DMS153 treated with DMSO at 0.1 percent for 48 hours (cell line): ENCODE results near the gene PTPRR.
"Not testable (repeated sequence)": the region's sequence is repeated elsewhere in the genome, so short reads cannot be mapped to it uniquely, and the experiment has no call there.

Experiments
- DNase-seq: peaks from one replicate; lab custom pipeline; 2025; ENCODE audit not compliant: unreplicated experiment; lab: John Stamatoyannopoulos, UW

Gene PTPRR

DNA sequence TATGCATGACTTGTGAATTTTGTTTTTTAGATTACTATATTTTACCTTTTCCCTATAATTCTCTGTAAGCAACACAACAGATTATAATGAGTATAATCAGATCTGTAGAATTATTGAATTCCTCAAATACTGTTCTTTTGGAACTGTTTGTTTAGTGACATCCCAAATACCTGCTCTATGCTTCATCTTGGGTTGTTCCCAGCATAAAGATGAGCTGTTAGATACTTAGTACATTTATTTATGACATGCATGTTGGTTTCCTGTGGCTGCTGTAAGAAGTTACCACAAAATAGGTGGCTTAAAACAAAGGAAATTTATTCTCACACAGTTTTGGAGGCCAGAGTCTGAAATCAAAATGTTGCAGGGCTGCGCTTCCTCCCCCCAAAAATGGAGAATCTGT, 78.4 kb downstream of the PTPRR start:
- DNase-seq = no peak

DNA sequence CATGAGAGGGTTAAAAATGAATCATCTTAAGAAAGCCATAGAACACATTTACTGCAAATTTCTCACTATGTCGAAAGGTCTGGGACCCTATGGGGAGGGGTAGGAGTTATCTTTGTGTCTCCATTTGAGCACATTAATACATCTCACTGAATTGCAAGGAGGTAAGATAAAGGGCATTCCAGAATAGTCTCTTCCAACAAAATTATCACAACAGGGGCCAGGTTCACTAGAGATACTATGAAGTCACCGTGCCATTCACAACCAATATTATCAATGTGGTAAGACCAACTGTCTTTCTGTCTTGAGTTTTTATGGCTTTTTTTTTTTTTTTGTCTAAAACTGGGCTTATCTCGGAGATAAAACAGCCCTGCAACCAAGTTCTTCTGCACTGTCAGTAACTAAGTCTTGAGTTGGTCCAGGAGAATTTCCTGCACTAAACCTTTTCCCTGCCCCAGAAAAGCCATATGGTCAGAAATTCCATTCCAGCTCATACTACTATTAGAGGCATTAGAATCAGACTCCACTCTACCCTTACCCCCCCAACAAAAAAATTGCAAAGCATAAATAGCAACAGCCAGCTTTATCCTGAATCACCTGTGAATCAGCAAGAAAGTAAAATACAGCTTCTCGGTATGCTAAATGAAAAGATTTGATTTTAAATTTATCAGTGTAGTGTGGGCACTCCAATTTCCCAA, 79.7 kb downstream of the PTPRR start:
- DNase-seq = no peak

DNA sequence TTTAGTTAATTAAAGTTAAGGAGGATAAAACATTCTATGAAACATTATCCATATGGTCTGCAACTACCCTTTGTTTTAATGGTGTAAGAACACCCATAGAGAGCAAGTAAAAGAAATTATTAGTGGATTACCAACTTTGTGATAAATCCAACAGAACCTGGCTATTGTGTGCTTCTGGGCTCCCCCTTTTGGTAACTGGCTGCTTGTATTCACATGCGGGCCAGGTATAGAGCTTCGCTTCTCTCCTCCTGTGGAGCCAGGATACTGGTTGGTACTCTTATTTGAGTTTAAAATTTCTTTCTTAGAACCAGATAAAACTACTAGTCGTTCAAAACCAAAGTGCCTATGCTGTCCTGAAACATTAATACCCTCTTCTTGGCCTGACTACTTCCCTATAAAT, 81.0 kb downstream of the PTPRR start:
- no peak for DNase-seq

DNA sequence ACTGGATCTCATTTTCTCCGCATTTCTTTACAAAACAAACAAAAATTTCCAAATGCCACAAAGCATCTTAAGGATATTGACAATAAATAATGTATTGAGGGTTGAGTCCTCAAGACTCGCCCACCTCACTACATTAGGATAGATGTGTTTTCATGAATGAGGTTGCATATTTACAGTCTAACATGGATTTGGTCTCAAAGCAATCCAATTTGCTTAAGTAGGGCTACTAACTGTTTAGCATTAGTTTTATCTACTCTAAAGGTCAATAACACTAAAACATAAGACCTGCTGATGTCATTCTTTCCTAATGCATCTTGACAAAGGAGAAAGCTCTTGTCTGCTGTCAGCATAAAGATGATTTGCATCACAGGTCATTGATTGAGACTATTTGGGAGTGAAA, 82.4 kb downstream of the PTPRR start:
- no peak for DNase-seq

DNA sequence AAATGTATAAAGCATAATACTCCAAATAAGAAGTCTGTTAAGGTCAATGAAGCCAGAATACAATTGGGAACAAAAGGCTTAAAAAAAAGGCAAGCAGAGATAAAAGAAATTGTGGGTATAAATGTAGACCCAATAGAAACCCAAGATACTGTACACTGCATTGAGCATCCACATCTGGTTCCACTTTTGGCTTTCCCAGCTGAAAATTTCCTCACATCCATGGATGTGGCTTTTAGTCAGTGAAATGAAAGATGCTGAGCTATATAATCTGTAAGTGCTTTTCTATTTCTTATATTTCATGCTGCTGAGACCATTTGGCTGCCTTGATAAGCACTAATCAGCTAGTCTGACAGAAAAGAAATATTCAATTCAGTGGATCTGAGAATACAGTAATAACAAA, 83.5 kb downstream of the PTPRR start:
- DNase-seq = no peak

DNA sequence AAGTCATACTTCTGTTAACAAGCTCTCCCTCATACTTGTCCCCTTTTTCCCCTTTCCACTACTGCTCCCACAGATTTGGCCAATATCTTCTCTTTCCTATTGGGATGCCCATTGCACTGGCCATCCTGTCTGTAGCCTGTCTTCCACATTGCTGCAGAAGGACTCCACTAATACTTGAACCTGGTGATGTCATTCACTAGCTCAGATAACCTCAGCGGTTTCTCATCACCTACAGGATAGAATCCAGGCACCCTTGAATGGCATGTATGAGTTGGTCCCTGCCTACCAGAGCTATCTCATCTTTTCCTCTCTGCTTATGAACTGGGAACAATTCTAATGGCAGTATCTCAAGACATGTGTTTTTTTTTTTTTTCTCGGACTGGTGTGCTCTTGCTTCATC, 84.6 kb downstream of the PTPRR start:
- no peak for DNase-seq

DNA sequence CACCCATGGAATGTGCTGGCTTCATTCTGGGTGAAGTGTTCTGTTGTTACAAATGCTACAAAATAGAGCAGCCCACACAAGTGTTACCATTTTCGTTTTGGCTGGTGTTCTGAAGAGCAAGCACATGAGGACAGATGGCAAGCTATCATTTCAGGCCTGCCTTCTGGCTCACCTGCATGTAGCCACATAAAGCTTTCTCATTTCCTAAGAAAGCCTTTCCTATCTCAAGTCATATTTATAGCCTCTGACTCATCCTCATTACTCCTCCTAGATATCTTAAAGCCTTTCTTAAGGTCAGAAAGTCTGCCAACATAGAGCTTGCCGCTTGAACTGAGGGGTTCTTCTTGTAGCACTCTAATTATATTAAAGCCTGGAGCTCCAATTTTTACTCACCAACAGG, 89.0 kb downstream of the PTPRR start:
- no peak for DNase-seq

DNA sequence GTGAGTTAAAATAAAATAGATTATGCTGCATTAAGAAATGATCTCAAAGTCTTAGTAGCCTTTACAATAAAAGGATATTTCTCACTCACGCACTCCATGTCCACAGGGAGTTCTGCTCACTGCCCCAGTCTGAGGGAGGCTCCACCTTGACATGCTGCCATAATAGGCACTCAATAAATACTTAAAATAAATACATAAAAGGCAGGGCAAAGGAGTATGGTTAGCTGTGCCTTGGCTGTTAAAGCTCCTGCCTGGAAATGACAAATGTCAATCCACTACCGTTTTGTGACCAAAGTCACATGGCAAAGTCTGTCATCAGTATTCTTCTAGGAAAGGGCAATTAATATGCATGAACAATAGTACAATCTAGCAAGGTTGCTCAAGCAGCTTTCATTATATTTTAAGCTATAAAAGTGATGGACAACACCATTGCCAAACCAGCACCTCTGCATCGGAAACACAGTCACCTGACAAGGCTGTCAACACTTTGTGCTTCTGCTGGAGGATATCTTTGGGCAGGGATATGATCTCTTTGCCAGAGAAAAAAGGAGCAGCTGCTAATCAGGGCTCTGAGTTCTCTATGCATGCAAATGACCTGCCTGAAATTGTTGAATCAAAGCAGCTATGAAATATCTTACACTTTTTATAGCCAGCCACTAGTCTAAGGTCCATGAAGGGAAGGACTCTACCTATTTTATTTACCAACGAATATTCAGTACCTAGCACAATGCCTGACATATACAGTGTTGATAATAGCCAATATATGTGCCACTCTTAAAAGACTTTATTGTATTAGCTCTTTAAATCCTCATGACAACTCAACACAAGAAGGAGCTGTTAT, 90.1 kb downstream of the PTPRR start:
- DNase-seq = no peak

DNA sequence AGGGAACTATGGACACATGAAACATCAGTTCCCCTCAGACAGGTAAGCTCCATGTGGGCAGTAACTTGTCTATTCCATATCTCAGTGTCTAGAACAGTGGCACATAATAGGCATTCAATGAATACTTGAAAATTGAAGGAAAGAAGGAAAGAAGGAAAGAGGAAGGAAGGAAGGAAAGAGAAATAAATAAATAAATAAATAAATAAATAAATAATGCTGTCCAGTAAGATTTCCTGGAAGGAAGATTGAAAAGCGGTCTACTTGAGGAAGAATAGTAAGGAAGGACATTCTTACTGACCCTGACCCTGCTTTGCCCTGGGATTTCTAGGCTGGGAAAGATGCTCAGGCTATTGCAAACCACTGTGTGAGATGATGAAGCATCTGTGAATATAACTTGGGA, 91.5 kb downstream of the PTPRR start:
- DNase-seq = no peak

DNA sequence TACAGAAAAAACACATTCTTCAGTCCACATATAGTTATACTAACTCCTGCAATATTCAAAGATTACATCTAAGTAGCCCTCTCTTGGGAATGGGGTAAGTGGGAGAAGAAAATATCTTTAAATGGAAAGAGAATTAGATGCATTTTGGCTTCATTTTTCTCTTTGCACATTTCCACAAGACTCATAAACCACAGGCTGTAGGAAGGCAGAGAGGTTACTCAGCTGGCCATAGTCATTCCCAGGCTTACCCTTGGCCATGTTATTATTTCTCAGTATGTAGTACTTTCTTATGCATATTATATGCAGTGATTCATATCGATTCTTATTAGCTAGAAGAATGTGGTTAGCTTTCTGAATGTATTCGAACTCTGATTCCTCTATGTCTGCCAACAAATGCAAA, 92.2 kb downstream of the PTPRR start:
- DNase-seq = no peak

DNA sequence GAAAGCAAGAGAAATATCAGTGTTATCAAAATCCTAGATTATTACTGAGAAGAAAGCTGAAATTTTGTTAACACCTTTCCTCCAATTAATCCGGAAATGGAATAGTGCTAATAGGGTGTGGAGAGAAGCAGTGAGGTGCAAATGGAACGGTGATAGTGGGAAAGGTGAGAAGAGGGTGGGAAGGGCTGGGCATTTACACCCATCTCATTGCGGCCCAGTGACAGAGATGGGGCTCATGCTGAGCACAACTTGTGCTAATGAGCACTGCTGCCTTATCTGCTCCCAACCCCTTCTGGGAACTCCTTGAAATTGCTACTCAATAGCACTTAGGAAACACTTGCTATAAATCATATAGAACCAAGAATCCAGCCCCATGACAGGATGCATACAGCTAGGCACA, 94.4 kb downstream of the PTPRR start:
- no peak for DNase-seq

DNA sequence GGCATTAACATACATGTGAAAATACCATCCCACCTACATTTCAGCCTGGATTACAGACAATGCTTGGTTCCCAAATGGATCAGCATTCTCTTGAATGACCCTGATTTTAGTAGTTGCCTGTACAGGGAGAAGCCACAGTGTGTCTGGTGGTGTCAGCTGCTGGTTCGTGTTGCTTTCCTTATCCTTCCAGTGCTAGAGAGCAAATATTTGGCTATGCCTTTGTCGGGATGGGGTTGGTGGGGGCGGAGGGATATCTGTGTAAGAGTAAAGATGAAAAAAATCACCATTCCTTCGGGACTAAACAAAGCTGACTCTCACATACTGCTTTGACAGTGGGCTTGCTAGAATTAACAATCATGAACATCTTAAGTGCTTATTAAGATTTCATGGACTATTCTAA, 96.0 kb downstream of the PTPRR start:
- no peak for DNase-seq

DNA sequence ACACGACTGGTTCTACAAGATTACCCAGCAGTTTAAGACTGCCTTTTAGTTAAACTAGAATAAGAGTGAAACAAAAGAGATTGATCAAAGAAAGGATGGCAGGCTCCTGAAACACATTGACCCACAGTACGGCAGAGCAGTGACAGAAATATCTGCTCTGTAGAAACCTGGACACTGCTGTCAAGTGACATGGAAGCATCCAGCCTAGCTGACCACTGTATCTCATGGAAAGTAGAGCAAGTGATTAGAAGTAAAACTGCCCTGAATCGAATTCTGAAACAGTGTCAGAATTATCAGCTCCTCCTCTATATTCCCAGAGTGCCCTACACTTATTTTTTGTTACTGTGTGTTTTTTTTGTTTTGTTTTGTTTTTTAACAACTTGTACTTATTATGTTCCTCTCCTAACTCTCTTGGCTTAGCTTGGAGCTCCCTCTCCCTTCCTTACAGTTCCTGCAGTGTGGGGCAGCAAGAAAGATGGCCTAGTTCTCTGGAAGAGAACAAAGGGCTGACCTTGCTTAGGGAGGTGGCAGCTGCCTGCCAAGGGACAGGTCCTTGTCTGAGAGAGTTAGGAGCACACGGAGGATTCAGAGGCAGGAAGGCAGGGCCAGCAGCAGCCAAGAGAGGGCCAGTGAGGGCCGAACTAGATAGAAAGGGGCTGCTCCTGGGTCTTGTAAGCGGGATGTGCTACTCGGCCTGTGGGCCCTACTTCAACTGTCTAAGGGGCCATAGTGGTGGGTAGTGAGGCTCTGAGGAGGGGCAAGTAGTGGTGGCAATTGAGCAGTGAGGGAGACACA, 97.2 kb downstream of the PTPRR start:
- DNase-seq = no peak

DNA sequence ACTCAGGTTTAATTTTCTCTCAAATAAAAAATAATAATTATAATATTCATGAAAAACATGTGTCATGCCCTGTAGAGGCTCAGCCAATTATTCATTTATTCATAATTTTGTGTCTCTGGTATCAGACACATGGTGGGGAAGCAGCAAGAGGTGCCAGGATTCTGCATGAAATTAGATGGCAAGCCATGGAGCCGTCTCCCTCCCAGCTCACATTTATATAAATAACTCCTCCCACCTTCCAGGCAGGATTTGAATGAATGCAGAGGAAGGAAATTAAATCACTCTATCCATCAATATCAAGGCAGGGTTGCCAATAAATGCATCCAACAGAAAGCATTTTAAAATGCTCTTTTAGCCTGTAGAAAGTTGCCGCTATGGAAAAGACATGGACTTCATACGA, 98.1 kb downstream of the PTPRR start:
- no peak for DNase-seq

DNA sequence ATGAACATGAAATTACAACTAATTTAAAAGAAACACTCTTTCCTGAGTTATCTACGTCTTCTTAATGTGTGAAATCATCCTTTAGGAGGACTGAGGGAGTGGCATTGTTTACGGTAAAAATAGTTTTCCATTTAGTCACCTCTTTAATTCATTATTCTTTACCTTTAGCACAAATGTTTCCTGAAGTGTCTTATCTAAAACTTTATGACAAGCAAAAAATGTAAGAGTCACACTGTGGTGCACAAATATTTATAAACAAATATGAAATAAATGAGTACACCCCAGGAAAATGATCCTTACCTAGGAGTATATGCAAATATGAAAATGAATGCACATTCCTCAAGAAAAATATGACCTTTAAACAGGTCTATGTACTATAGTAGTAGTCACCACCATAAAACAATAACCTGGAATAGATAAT, 104.6 kb downstream of the PTPRR start:
- no peak for DNase-seq

DNA sequence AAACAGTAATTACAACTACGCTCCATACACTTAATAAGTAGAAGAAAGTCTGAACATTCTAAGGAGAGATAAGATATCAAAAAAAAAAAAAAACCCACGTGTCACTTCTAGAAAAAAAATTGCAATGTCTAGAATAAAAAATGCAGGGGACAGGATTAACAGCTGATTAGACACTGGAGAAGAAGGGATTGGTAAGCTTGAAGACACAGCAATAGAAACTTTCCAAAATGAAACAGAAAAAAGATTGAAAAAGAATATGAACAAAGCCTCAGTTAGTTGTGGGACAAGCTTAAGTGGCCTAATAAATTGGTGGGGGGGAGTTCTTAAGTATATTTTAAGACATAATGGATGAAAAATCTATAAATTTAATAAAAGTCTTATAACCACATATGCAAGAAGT, 105.5 kb downstream of the PTPRR start:
- DNase-seq = no peak

DNA sequence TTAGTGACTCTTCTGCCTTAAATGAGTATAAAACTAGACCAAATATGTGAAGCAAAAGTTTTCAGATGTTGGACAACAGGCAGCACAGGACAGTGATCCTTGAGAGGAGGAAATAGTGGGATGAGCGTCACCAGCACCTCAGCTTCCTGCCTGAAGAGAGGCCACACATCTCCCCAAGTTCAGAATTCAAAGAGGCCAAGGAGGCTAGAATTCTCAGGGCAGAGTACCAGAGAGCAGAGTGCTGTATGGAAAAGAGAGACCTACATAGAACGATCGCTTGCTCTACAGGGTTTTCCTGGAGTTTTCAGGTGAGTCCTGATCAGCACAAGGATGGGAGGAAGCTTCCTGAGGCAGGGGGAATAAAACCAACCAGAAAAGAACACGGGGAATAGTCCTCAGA, 107.0 kb downstream of the PTPRR start:
- no peak for DNase-seq

DNA sequence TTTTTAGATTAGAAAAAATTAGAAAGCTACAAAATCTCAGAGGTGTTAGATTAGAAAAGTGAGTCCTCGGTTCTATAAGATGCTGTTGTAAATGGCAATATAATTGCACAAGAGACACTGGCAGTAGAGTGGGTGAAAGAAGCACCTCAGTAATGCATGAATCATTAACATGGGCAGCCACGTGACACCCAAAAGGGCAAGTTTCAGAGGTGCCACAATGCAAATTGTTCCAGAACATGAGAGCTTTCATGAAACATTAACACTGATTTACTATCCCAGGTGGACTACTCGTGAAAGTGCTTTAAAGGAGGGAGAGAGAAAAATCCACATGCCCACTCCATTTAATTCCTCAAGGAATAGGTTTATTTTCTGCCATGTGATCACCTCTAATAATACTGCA, 108.4 kb downstream of the PTPRR start:
- no peak for DNase-seq

DNA sequence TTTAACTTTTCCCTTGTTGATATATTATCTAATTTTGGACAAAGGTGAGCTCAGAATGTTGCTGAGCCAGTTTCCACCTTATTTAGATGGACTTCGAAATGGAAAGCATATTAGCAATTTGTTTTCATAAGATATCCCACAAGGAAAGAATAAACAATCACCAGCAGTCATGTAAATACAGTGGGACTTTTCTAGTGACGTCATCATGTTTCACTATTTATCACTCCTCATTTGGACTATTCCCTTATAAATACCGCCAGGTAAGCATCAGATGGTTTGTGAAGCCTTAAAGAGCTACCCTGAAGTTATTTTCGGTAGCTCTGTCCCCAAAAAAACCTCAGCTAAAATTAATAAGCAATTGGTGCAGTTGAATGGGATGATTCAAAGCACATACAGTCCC, 110.7 kb downstream of the PTPRR start:
- DNase-seq = no peak

DNA sequence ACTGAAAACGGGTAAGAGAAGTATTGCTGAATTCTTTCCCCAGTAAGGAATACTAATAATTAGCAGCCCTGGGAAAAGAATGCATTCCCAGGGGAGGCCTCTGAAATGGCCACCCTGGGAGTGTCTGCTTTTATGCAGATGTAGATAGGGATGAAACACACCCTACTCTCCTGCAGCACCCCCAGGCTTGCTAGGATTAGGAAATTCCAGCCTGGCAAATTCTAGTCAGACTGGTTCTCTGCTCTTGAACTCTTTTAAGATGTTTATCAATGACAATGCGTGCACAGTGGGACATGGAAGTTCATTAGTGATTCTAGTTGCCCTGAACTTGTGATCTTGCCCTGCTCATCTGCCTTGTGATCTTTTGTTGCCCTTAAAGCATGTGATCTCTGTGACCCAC, 112.5 kb downstream of the PTPRR start:
- DNase-seq = not testable (repeated sequence)

DNA sequence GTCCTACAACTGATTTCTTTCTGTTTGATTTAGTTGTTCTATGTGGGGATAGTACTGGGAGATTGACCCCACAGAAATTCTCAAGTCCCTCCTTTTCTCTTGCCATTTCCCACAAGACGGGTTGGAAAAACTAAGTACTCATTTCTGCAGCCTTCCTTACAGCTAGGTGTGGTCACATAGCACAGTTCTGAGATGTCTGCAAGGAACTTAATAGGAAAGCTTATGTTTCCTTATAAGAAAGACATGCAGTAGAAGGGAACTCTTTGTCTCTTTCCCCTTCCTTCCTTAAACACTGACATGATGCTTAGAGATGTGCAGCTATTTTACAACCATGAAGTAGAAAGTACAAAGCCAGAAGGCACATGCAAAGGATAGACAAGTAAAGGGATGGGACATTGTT, 113.7 kb downstream of the PTPRR start:
- no peak for DNase-seq

DNA sequence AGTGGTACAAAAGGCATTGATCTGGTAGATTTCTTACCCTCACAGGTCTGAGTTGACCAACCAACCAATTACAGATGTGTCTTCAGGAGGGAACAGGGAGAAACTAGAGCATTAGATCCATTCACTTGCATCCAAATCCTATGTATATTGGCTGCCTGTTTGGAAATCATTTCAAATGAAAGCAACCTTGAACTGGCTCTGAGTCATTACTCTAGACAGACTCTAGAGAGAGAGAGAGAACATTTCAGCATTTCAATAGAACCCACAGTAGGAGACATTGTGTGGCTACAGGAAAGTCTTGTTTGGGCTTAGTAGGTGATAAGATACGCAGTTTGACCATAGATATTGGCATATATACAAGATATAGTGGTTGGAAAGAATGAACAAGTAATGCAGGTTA, 114.5 kb downstream of the PTPRR start:
- DNase-seq = no peak
